Muscle of back (tissue), 11 donors: ENCODE data around the gene CHKA. TPM values are rescaled to one million over a fixed set of nuclear protein-coding genes. Genes with fewer than 3 reads are reported as not detected.

Experiments used
- DNase-seq, 3 donors: peaks; one replicate each; pipeline versions ENCODE4 v3.0.0 to v3.0.0-alpha.2; 2013
- polyA plus RNA-seq, 10 donors: library from polyadenylated mRNA; unstranded; fragments of 120-200 nt; gene quantifications; one replicate each; pipeline ENCODE4 v1.2.1, GENCODE V29; 2013; ENCODE audit not compliant: insufficient read length in 10 of 10

Gene CHKA
- polyA plus RNA-seq, 10 donors: 8.7 to 33.5 (median 14.9) TPM

- no peak for DNase-seq
These were observed 87.5 kb downstream of the CHKA start for GRCh38 chr11:68033708-68034045.

- no peak for DNase-seq
These were observed 88.0 kb downstream of the CHKA start for GRCh38 chr11:68032997-68033707.

GRCh38 chr11:68032003-68032402 is 89.2 kb downstream of the CHKA start:
- DNase-seq: no peak

- DNase-seq: no peak
These were observed 90.1 kb downstream of the CHKA start for GRCh38 chr11:68031144-68031464.

- DNase-seq: peak; percentile 98 to 100 (median 99)
These were observed 90.7 kb downstream of the CHKA start, which contains the start of gene NDUFS8 for GRCh38 chr11:68030318-68031143. NDUFS8 (plus strand) TSS chr11:68030681; CDS start chr11:68032152, 1,471 bp downstream.

- no peak for DNase-seq
These were observed 92.2 kb downstream of the CHKA start for GRCh38 chr11:68028802-68029545.

- DNase-seq: no peak
These were observed 93.5 kb downstream of the CHKA start for GRCh38 chr11:68027667-68028066.

- DNase-seq: no peak
These were observed 94.6 kb downstream of the CHKA start for GRCh38 chr11:68026391-68027105.

- no peak for DNase-seq
These were observed 96.1 kb downstream of the CHKA start for GRCh38 chr11:68025047-68025446.

GRCh38 chr11:68024508-68024907 is 96.7 kb downstream of the CHKA start:
- no peak for DNase-seq

GRCh38 chr11:68022531-68022930 is 98.7 kb downstream of the CHKA start:
- DNase-seq: no peak

- DNase-seq: no peak
These were observed 99.9 kb downstream of the CHKA start for GRCh38 chr11:68021167-68021787.

GRCh38 chr11:68020575-68020974 is 100.6 kb downstream of the CHKA start:
- DNase-seq: peak in 1 of 3 donors; percentile 36

- DNase-seq: no peak
These were observed 101.7 kb downstream of the CHKA start for GRCh38 chr11:68019486-68019885.

- no peak for DNase-seq
These were observed 102.4 kb downstream of the CHKA start for GRCh38 chr11:68018730-68019190.

- no peak for DNase-seq
These were observed 103.0 kb downstream of the CHKA start for GRCh38 chr11:68017980-68018729.

GRCh38 chr11:68016904-68017817 is 104.0 kb downstream of the CHKA start:
- DNase-seq: no peak

GRCh38 chr11:68016161-68016903 is 104.9 kb downstream of the CHKA start:
- no peak for DNase-seq

GRCh38 chr11:68015467-68015866 is 105.7 kb downstream of the CHKA start:
- DNase-seq: no peak
